Measurements from ENCODE around the gene HOXB1.

GRCh38 chr17:48539177-48539576, 8.4 kb upstream of the HOXB1 start:
- TF ChIP-seq, protein P1, sequence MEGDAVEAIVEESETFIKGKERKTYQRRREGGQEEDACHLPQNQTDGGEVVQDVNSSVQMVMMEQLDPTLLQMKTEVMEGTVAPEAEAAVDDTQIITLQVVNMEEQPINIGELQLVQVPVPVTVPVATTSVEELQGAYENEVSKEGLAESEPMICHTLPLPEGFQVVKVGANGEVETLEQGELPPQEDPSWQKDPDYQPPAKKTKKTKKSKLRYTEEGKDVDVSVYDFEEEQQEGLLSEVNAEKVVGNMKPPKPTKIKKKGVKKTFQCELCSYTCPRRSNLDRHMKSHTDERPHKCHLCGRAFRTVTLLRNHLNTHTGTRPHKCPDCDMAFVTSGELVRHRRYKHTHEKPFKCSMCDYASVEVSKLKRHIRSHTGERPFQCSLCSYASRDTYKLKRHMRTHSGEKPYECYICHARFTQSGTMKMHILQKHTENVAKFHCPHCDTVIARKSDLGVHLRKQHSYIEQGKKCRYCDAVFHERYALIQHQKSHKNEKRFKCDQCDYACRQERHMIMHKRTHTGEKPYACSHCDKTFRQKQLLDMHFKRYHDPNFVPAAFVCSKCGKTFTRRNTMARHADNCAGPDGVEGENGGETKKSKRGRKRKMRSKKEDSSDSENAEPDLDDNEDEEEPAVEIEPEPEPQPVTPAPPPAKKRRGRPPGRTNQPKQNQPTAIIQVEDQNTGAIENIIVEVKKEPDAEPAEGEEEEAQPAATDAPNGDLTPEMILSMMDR (IDR thresholded peaks at IDR 0.05): no peak
- TF ChIP-seq POLR2A (IDR thresholded peaks at IDR 0.05): no peak
- TF ChIP-seq POLR2AphosphoS5 (IDR thresholded peaks at IDR 0.05): no peak
